Neural cell (in vitro differentiated cells): ENCODE data around the gene DOK1. TPM values are rescaled to one million over a fixed set of nuclear protein-coding genes. Genes with fewer than 3 reads are reported as not detected.

Experiments
- H2AFZ ChIP-seq: fragments of 200-600, 300-800 bp; sonication (generic), shearing (Covaris generic); 2 replicates; pipeline ENCODE4 v1.6.0; 2014; ENCODE audit warnings: low read depth, mild to moderate bottlenecking, antibody characterized with exemption, low read length, moderate library complexity
- H3F3A ChIP-seq: fragments of 200-600 bp; shearing (Covaris generic); 2 replicates; pipeline ENCODE4 v1.6.1; 2016; ENCODE audit warnings: mild to moderate bottlenecking, moderate library complexity, mixed read lengths, antibody characterized with exemption, low read length; ENCODE audit not compliant: insufficient read depth, poor library complexity, severe bottlenecking
- H3K27ac ChIP-seq: fragments of 200-600, 300-800 bp; sonication (generic), shearing (Covaris generic); 2 replicates; pipeline ENCODE4 v1.5.1; 2014; ENCODE audit warnings: mild to moderate bottlenecking, low read length, moderate library complexity
- H3K27me3 ChIP-seq: fragments of 300-800, 200-600 bp; sonication (generic), shearing (Covaris generic); 2 replicates; pipeline ENCODE4 v1.6.0; 2014; ENCODE audit warnings: mild to moderate bottlenecking, low read depth, low read length, moderate library complexity; ENCODE audit not compliant: insufficient read depth
- H3K36me3 ChIP-seq: fragments of 300-800, 200-600 bp; sonication (generic), shearing (Covaris generic); 2 replicates; pipeline ENCODE4 v1.5.1; 2014; ENCODE audit warnings: mild to moderate bottlenecking, antibody characterized with exemption, low read length, moderate library complexity; ENCODE audit not compliant: insufficient read depth
- H3K4me2 ChIP-seq: fragments of 300-800, 200-600 bp; sonication (generic), shearing (Covaris generic); 2 replicates; pipeline ENCODE4 v1.6.0; 2014; ENCODE audit warnings: mild to moderate bottlenecking, low read length
- H3K4me3 ChIP-seq: fragments of 300-800, 200-600 bp; sonication (generic), shearing (Covaris generic); 2 replicates; pipeline ENCODE4 v1.5.1; 2014; ENCODE audit warnings: mild to moderate bottlenecking, low read length, moderate library complexity
- H3K79me2 ChIP-seq: fragments of 200-600 bp; shearing (Covaris generic); replicated peaks from 2 replicates; pipeline ENCODE4 v1.6.0; 2014; ENCODE audit warnings: mild to moderate bottlenecking, low read length, moderate library complexity; ENCODE audit not compliant: insufficient read depth
- H3K9ac ChIP-seq: fragments of 300-800, 200-600 bp; sonication (generic), shearing (Covaris generic); 2 replicates; pipeline ENCODE4 v1.6.1; 2016; ENCODE audit warnings: mild to moderate bottlenecking, low read length, mixed read lengths
- H3K9me2 ChIP-seq: fragments of 200-600 bp; shearing (Covaris generic); 2 replicates; pipeline ENCODE4 v1.6.1; 2016; ENCODE audit warnings: mild to moderate bottlenecking, low read length, mixed read lengths; ENCODE audit not compliant: insufficient read depth
- H3K9me3 ChIP-seq: fragments of 200-600, 300-800 bp; sonication (generic), shearing (Covaris generic); 2 replicates; pipeline ENCODE4 v1.6.1; 2016; ENCODE audit warnings: mild to moderate bottlenecking, mixed run types, low read length, moderate library complexity, mixed read lengths
- H4K20me1 ChIP-seq: fragments of 200-600 bp; shearing (Covaris generic); 2 replicates; pipeline ENCODE4 v1.6.1; 2016; ENCODE audit warnings: mild to moderate bottlenecking, mixed run types; ENCODE audit not compliant: insufficient read depth
- CTCF ChIP-seq: fragments of 450-650 bp; IDR thresholded peaks from 2 replicates; pipeline ENCODE4 v1.5.1; 2014; ENCODE audit warnings: antibody characterized with exemption, mild to moderate bottlenecking, moderate library complexity; ENCODE audit not compliant: poor library complexity, severe bottlenecking
- EP300 ChIP-seq: fragments of 450-650 bp; conservative IDR thresholded peaks from 2 replicates; pipeline ENCODE4 v1.6.1; 2014; ENCODE audit warnings: antibody characterized with exemption, mild to moderate bottlenecking, moderate library complexity; ENCODE audit not compliant: poor library complexity, severe bottlenecking
- EZH2 ChIP-seq: fragments of 200-600, 300-800 bp; shearing (Covaris generic), sonication (generic); IDR thresholded peaks from 2 replicates; pipeline ENCODE4 v1.6.1; 2014; ENCODE audit warnings: antibody characterized with exemption, low read length, borderline replicate concordance, mild to moderate bottlenecking; ENCODE audit not compliant: insufficient read depth, poor library complexity, severe bottlenecking
- MXI1 ChIP-seq: fragments of 450-650 bp; conservative IDR thresholded peaks from 2 replicates; pipeline ENCODE4 v1.6.1; 2014; ENCODE audit warnings: antibody characterized with exemption, mild to moderate bottlenecking; ENCODE audit not compliant: poor library complexity, severe bottlenecking
- POLR2AphosphoS5 ChIP-seq: IDR thresholded peaks from 2 replicates; pipeline ENCODE4 v1.6.1; 2012
- RAD21 ChIP-seq: fragments of 450-650 bp; conservative IDR thresholded peaks from 2 replicates; pipeline ENCODE4 v1.6.1; 2014; ENCODE audit warnings: antibody characterized with exemption, mild to moderate bottlenecking, moderate library complexity
- REST ChIP-seq: IDR thresholded peaks from 2 replicates; pipeline ENCODE4 v1.6.1; 2012; ENCODE audit warnings: borderline replicate concordance
- SMC3 ChIP-seq: fragments of 450-650 bp; conservative IDR thresholded peaks from 2 replicates; pipeline ENCODE4 v1.6.1; 2014; ENCODE audit warnings: antibody characterized with exemption, mild to moderate bottlenecking, moderate library complexity; ENCODE audit not compliant: poor library complexity
- TAF1 ChIP-seq: IDR thresholded peaks from 2 replicates; pipeline ENCODE4 v1.6.1; 2012; ENCODE audit warnings: low read depth
- polyA plus RNA-seq: library from polyadenylated mRNA; depleted of rRNA; stranded (reverse); fragments of >200 nt; gene quantifications from 2 replicates; pipeline ENCODE4 v1.2.3, GENCODE V29; 2014

Gene DOK1
- polyA plus RNA-seq, 1 donor from 2014 or later, result 0.79 TPM

GRCh38 chr2:74555610-74556103 lies 1.1 kb downstream of the DOK1 start (continued):
- no peak for TF ChIP-seq REST
- no peak for TF ChIP-seq SMC3
- no peak for TF ChIP-seq RAD21
- TF ChIP-seq MXI1, result no peak

- H3K4me2 ChIP-seq, result no peak overlapping the region
- TF ChIP-seq SMC3, result no peak
- TF ChIP-seq REST, result no peak
- TF ChIP-seq MXI1, result no peak
- TF ChIP-seq POLR2AphosphoS5, result no peak
- no peak for TF ChIP-seq EP300
- no peak for TF ChIP-seq RAD21
- no peak for TF ChIP-seq EZH2
- TF ChIP-seq TAF1, result no peak
- no peak for TF ChIP-seq CTCF
- H3K79me2 ChIP-seq, result no peaks in the 10 kb centered on the region
- H2AFZ ChIP-seq, result no peak overlapping the region
- H3K27me3 ChIP-seq, result peaks cover 25% of the 10 kb centered on the region
- H3K27ac ChIP-seq, result no peak overlapping the region
- no peaks in the 10 kb centered on the region for H3K9me2 ChIP-seq
- H3K9me3 ChIP-seq, result no peaks in the 10 kb centered on the region
- no peak overlapping the region for H3K9ac ChIP-seq
- H3K4me3 ChIP-seq, result no peak overlapping the region
- H3F3A ChIP-seq, result no peaks in the 10 kb centered on the region
- H3K36me3 ChIP-seq, result no peaks in the 10 kb centered on the region
- H4K20me1 ChIP-seq, result no peaks in the 10 kb centered on the region
These were observed 1.6 kb downstream of the DOK1 start for GRCh38 chr2:74556159-74556558.
